Right atrium auricular region (tissue), 2 donors: ENCODE measurements around the gene UBE2U. TPM values are rescaled to one million over a fixed set of nuclear protein-coding genes. Genes with fewer than 3 reads are reported as not detected.
"Not testable (repeated sequence)": the region's sequence is repeated elsewhere in the genome, so short reads cannot be mapped to it uniquely, and the experiment has no call there.

ENCODE experiments used
- DNase-seq: peaks from one replicate; pipeline ENCODE4 v3.0.0-alpha.2; 2019; ENCODE audit warnings: low spot score
- H3K27ac ChIP-seq, 2 donors: fragments of 200-600 bp; sonication (generic); 1 replicate in 1 of 2; 2 replicates in 1 of 2; pipeline ENCODE4 v1.5.1; 2016 to 2019
- H3K27me3 ChIP-seq, 2 donors: fragments of 200-600 bp; sonication (generic); one replicate each; pipeline versions ENCODE4 v1.5.1 to v1.6.0; 2017 to 2019
- H3K36me3 ChIP-seq: fragments of 200-600 bp; sonication (generic); one replicate; pipeline ENCODE4 v1.5.1; 2016
- H3K4me1 ChIP-seq, 2 donors: fragments of 200-600 bp; sonication (generic); one replicate each; pipeline versions ENCODE4 v1.5.1 to v1.6.0; 2017 to 2019
- H3K4me3 ChIP-seq, 2 donors: fragments of 200-600 bp; sonication (generic); 1 replicate in 1 of 2; 2 replicates in 1 of 2; pipeline ENCODE4 v1.5.1; 2017 to 2019; ENCODE audit warnings: mild to moderate bottlenecking in 1 of 2, moderate library complexity in 1 of 2
- H3K9me3 ChIP-seq, 2 donors: fragments of 200-600 bp; sonication (generic); one replicate each; pipeline ENCODE4 v1.5.1; 2019
- total RNA-seq, 2 donors: library from RNA; depleted of rRNA; stranded (reverse); fragments of >200 nt; gene quantifications; one replicate each; pipeline ENCODE4 v1.1.0, GENCODE V29; 2016
- TF ChIP-seq, protein P1 (sequence below), 2 donors: fragments of 200-600 bp; sonication (generic); IDR thresholded peaks; one replicate each; pipeline ENCODE4 v1.5.1; 2019; ENCODE audit warnings: antibody characterized with exemption in 2 of 2

The UBE2U gene
- total RNA-seq, 2 donors from 2014 or later: not detected

- Histone ChIP-seq H3K9me3 (no peaks in the 10 kb centered on the region), H3K36me3 (no peaks in the 10 kb centered on the region), H3K27me3 (no peaks in the 10 kb centered on the region), H3K27ac (no peak overlapping the region), H3K4me1 (peaks cover 0 to 8% of the 10 kb centered on the region in 2 donors), H3K4me3 (no peak overlapping the region)
- TF ChIP-seq, protein P1, sequence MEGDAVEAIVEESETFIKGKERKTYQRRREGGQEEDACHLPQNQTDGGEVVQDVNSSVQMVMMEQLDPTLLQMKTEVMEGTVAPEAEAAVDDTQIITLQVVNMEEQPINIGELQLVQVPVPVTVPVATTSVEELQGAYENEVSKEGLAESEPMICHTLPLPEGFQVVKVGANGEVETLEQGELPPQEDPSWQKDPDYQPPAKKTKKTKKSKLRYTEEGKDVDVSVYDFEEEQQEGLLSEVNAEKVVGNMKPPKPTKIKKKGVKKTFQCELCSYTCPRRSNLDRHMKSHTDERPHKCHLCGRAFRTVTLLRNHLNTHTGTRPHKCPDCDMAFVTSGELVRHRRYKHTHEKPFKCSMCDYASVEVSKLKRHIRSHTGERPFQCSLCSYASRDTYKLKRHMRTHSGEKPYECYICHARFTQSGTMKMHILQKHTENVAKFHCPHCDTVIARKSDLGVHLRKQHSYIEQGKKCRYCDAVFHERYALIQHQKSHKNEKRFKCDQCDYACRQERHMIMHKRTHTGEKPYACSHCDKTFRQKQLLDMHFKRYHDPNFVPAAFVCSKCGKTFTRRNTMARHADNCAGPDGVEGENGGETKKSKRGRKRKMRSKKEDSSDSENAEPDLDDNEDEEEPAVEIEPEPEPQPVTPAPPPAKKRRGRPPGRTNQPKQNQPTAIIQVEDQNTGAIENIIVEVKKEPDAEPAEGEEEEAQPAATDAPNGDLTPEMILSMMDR (IDR thresholded peaks at IDR 0.05): peak; percentile 23 to 64
- no peak for DNase-seq
Observed at GRCh38 chr1:64242895-64243756, 39.7 kb downstream of the UBE2U start.

- H3K27ac ChIP-seq: no peak overlapping the region
- TF ChIP-seq, protein P1 (IDR thresholded peaks at IDR 0.05): no peak
- no peaks in the 10 kb centered on the region for H3K9me3 ChIP-seq
- H3K36me3 ChIP-seq: no peaks in the 10 kb centered on the region
- H3K4me1 ChIP-seq: peaks cover 0 to 8% of the 10 kb centered on the region in 2 donors
- DNase-seq: no peak
- H3K27me3 ChIP-seq: no peaks in the 10 kb centered on the region
- H3K4me3 ChIP-seq: no peak overlapping the region
Observed at GRCh38 chr1:64243757-64244080, 40.3 kb downstream of the UBE2U start.

GRCh38 chr1:64245495-64245894 lies 42.1 kb downstream of the UBE2U start:
- Histone ChIP-seq H3K27ac (no peak overlapping the region), H3K36me3 (no peaks in the 10 kb centered on the region), H3K9me3 (no peaks in the 10 kb centered on the region), H3K4me3 (no peak overlapping the region), H3K27me3 (no peaks in the 10 kb centered on the region), H3K4me1 (peaks cover 0 to 8% of the 10 kb centered on the region in 2 donors)
- TF ChIP-seq, protein P1 (IDR thresholded peaks at IDR 0.05): no peak
- DNase-seq: no peak

GRCh38 chr1:64246294-64246917 lies 43.0 kb downstream of the UBE2U start:
- Histone ChIP-seq H3K27me3 (no peaks in the 10 kb centered on the region), H3K27ac (no peak overlapping the region), H3K4me1 (peaks cover 0 to 8% of the 10 kb centered on the region in 2 donors), H3K9me3 (no peaks in the 10 kb centered on the region), H3K4me3 (no peak overlapping the region), H3K36me3 (no peaks in the 10 kb centered on the region)
- DNase-seq: no peak
- TF ChIP-seq, protein P1 (IDR thresholded peaks at IDR 0.05): peak; percentile 56 to 80

GRCh38 chr1:64248065-64248464 lies 44.6 kb downstream of the UBE2U start:
- no peaks in the 10 kb centered on the region for H3K36me3 ChIP-seq
- TF ChIP-seq, protein P1 (IDR thresholded peaks at IDR 0.05): no peak

GRCh38 chr1:64250472-64250871 lies 47.0 kb downstream of the UBE2U start:
- not testable (repeated sequence) for H3K27me3 ChIP-seq, H3K36me3 ChIP-seq, DNase-seq, H3K27ac ChIP-seq, H3K4me3 ChIP-seq, H3K4me1 ChIP-seq
- peaks cover 0 to 19% of the 10 kb centered on the region in 2 donors for H3K9me3 ChIP-seq

More at GRCh38 chr1:64248065-64248464, 44.6 kb downstream of the UBE2U start:
- DNase-seq: no peak
- Histone ChIP-seq H3K27ac (no peak overlapping the region), H3K9me3 (peaks cover 0 to 2% of the 10 kb centered on the region in 2 donors), H3K4me3 (no peak overlapping the region), H3K4me1 (peaks cover 0 to 8% of the 10 kb centered on the region in 2 donors), H3K27me3 (no peaks in the 10 kb centered on the region)
